A549 treated with AZD2906 at 1 μM for 4 hours (cell line): ENCODE results near the gene KCNC4. TPM values are rescaled to one million over a fixed set of nuclear protein-coding genes. Genes with fewer than 3 reads are reported as not detected.

Source experiments
- total RNA-seq: library from RNA; stranded (reverse); fragments of 200-300 nt; extraction: Qiagen RNA extraction; gene quantifications from 5 replicates; pipeline ENCODE4 v1.2.3, GENCODE V29; 2022

Gene KCNC4
- total RNA-seq: 2.8 to 4.3 TPM (median 3.8 TPM) in 5 replicates

DNA sequence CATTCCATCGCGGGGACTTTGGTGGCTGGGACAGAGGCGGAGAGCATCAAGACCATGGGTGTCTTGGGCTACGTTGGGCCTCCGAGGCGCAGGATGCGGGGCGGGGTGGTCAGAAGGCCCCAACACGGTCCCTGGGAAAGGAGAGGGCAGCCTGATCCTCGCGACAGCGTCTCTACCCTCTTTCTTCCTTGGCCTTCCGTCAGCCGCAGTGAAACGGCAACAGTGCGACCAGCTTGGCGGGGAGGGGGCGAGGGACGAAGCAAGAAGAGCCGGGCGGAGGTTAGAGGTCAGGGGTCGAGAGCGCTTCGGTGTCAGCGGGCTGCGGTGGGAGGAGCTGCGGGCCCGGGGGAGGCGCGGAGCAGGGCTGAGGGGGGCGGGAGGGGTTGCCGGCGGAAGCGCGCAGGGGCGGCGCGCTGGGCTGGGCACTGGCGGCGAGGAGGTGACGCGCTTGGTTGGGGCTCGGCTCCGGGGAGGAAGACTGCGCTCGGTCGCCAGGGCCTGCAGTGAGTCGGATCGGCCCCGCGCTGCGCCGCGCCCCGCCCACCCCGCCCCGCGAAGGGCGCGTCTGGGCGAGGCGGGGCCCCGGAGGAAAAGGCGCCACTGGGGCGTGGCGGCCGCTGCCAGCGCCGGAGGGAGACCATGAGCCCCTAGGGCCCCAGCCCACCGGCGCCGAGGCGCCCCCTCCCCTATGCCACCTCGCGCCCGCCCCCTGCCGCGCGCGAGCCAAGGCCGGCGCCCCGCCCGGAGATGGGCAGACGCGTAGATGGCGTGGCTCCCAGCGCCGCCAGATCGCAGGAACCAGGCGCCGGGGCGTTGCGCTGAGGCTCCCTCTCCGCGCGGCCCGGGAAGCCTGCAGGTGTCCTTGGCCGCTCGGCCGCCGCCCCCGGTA, at the start of gene KCNC4:
Gene KCNC4, plus strand, starts transcription at position 600 of the 889 bp plus-strand sequence. CDS start 1,186 bp downstream, outside the sequence.

Other genes starting within 250 kb of the KCNC4 start
- 43.4 to 49.8 TPM (median 47.5 TPM) in 5 replicates for gene AHCYL1, start 225.5 kb upstream of the KCNC4 start, total RNA-seq
- 11.2 to 14.0 TPM (median 12.2 TPM) in 5 replicates for gene STRIP1, start 175.7 kb upstream of the KCNC4 start, total RNA-seq
- gene ALX3, start 139.6 kb upstream of the KCNC4 start, total RNA-seq: not detected in 5 replicates
- gene UBL4B, start 97.9 kb upstream of the KCNC4 start, total RNA-seq: 0.03 to 0.08 TPM in 2 of 5 replicates, not detected in the others
- gene SLC6A17, start 59.8 kb upstream of the KCNC4 start, total RNA-seq: 5.3 to 5.9 TPM (median 5.6 TPM) in 5 replicates
- gene RBM15, start 129.1 kb downstream of the KCNC4 start, total RNA-seq: 6.4 to 8.6 TPM (median 7.6 TPM) in 5 replicates
- gene SLC16A4, start 180.7 kb downstream of the KCNC4 start, total RNA-seq: 22.7 to 39.9 TPM (median 29.3 TPM) in 5 replicates
- 177 to 185 TPM (median 179 TPM) in 5 replicates for gene LAMTOR5, start 197.4 kb downstream of the KCNC4 start, total RNA-seq
- not detected in 5 replicates for gene PROK1, start 240.8 kb downstream of the KCNC4 start, total RNA-seq